Activated CD4-positive, alpha-beta T cell treated with anti-CD3 and anti-CD28 coated beads, Interleukin-2, amount 10 ng/mL, durations not matched to agents 24 days and 14 days (primary cell): Measurements from ENCODE around the gene GNAS. TPM values are rescaled to one million over a fixed set of nuclear protein-coding genes. Genes with fewer than 3 reads are reported as not detected.
A peak's percentile ranks its signal among the peaks of the same experiment; 100 is the strongest.

Source experiments
- DNase-seq: peaks from one replicate; pipeline ENCODE4 v3.0.0; 2022
- H3K27ac Mint-ChIP-seq: one replicate; pipeline ENCODE4 v1.8.0; 2022; ENCODE audit warnings: mild to moderate bottlenecking, mixed read lengths
- H3K27me3 Mint-ChIP-seq: one replicate; pipeline ENCODE4 v1.8.0; 2022; ENCODE audit warnings: mixed read lengths
- H3K36me3 Mint-ChIP-seq: one replicate; pipeline ENCODE4 v1.8.0; 2022; ENCODE audit warnings: low read depth, mild to moderate bottlenecking, mixed read lengths
- H3K4me1 Mint-ChIP-seq: one replicate; pipeline ENCODE4 v1.8.0; 2021; ENCODE audit warnings: mixed read lengths
- H3K4me3 Mint-ChIP-seq: one replicate; pipeline ENCODE4 v1.8.0; 2022; ENCODE audit warnings: mild to moderate bottlenecking, moderate library complexity, mixed read lengths
- H3K9me3 Mint-ChIP-seq: one replicate; pipeline ENCODE4 v1.8.0; 2021; ENCODE audit warnings: mixed read lengths
- intact Hi-C: fragments of 100-400 bp; cut with micrococcal nuclease; formaldehyde crosslinking; loops from one replicate; pipeline ENCODE4 v1.15.1; 2023
- total RNA-seq: library from RNA; stranded (reverse); gene quantifications from 2 replicates; pipeline ENCODE4 v1.2.3, GENCODE V29; 2022

GNAS gene
- total RNA-seq, 1 donor from 2014 or later, result 523 TPM

DNA sequence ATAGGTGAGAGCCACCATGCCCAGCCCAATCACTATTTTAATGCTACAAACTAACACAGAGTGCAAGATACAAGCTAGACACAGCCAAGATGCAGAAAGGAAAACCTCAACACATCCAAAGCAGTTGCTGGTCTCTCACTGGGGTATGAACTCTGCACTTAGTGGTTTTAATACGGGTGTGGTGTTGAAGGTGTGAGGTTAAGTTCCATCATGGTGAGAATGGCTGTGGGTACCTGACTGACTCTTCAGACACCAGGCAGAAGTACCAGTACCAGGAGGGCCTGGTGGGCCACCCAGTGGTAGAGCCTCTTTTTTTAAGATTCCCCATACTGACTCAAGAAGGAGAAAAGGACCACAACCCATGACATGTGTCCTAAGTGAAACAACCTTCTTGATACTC, 14.8 kb upstream of the GNAS start:
- Mint-ChIP-seq H3K27me3 (peaks cover 58% of the 10 kb centered on the region), H3K4me3 (no peak overlapping the region), H3K36me3 (peaks cover 4% of the 10 kb centered on the region), H3K27ac (no peak overlapping the region), H3K9me3 (no peaks in the 10 kb centered on the region), H3K4me1 (peaks cover 4% of the 10 kb centered on the region)
- intact Hi-C loops, result no loop called here
- peak; percentile 59 for DNase-seq

DNA sequence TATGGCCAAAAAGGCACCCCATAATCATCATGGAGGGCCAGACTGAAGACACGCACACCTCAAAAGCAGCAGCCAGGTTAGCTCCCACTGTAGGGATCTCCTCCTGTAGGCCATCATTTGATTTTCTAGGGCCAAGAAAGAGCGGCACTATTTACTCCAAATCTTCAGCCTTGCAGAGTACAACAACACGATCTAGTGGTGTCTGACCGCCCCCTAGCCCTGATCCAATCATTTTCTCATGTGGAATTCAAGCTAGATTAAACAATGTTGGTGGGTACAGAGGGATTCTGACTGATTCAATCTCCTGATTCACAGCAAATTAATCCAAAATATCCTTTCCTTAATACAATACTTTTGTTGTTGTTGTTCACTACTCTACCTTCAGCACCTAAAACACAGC, 14.3 kb upstream of the GNAS start:
- Mint-ChIP-seq H3K4me3 (no peak overlapping the region), H3K4me1 (peaks cover 4% of the 10 kb centered on the region), H3K27ac (no peak overlapping the region), H3K36me3 (peaks cover 4% of the 10 kb centered on the region), H3K9me3 (no peaks in the 10 kb centered on the region), H3K27me3 (peaks cover 61% of the 10 kb centered on the region)
- DNase-seq, result no peak
- intact Hi-C loops, result no loop called here

- Mint-ChIP-seq H3K27me3 (peaks cover 67% of the 10 kb centered on the region), H3K9me3 (no peaks in the 10 kb centered on the region), H3K36me3 (peaks cover 4% of the 10 kb centered on the region), H3K4me1 (peaks cover 4% of the 10 kb centered on the region), H3K27ac (no peak overlapping the region), H3K4me3 (peak overlapping the region; percentile 62)
- intact Hi-C loops, result loop anchor here (1.0 kb wide), 1 partner anchor 189 kb away; no protein-coding TSS in a partner anchor
- peak; percentile 82 for DNase-seq
Measured at GRCh38 chr20:58839474-58839874, 13.0 kb upstream of the GNAS start.

DNA sequence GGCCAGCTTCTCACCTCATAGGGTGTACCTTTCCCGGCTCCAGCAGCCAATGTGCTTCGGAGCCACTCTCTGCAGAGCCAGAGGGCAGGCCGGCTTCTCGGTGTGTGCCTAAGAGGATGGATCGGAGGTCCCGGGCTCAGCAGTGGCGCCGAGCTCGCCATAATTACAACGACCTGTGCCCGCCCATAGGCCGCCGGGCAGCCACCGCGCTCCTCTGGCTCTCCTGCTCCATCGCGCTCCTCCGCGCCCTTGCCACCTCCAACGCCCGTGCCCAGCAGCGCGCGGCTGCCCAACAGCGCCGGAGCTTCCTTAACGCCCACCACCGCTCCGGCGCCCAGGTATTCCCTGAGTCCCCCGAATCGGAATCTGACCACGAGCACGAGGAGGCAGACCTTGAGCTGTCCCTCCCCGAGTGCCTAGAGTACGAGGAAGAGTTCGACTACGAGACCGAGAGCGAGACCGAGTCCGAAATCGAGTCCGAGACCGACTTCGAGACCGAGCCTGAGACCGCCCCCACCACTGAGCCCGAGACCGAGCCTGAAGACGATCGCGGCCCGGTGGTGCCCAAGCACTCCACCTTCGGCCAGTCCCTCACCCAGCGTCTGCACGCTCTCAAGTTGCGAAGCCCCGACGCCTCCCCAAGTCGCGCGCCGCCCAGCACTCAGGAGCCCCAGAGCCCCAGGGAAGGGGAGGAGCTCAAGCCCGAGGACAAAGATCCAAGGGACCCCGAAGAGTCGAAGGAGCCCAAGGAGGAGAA, 12.3 kb upstream of the GNAS start:
- Mint-ChIP-seq H3K4me1 (peaks cover 4% of the 10 kb centered on the region), H3K27me3 (peaks cover 69% of the 10 kb centered on the region), H3K27ac (peak overlapping the region; percentile 25), H3K4me3 (peak overlapping the region; percentile 62), H3K36me3 (peaks cover 4% of the 10 kb centered on the region), H3K9me3 (no peaks in the 10 kb centered on the region)
- intact Hi-C loops, result loop anchor here (1.0 to 10.0 kb wide), 2 partner anchors 190 to 355 kb away; no protein-coding TSS in a partner anchor
- DNase-seq, result no peak

GRCh38 chr20:58840816-58841538, 11.5 kb upstream of the GNAS start:
- peak overlapping the region; percentile 69 for H3K27ac Mint-ChIP-seq
- peaks cover 71% of the 10 kb centered on the region for H3K27me3 Mint-ChIP-seq

GRCh38 chr20:58841539-58842264, 10.8 kb upstream of the GNAS start:
- H3K36me3 Mint-ChIP-seq, result peaks cover 4% of the 10 kb centered on the region
- H3K4me3 Mint-ChIP-seq, result no peak overlapping the region
- intact Hi-C loops, result loop anchor here (10.0 kb wide), 1 partner anchor 357 kb away; no protein-coding TSS in a partner anchor
- DNase-seq, result no peak
- peaks cover 4% of the 10 kb centered on the region for H3K4me1 Mint-ChIP-seq
- no peak overlapping the region for H3K27ac Mint-ChIP-seq
- H3K27me3 Mint-ChIP-seq, result peaks cover 73% of the 10 kb centered on the region
- no peaks in the 10 kb centered on the region for H3K9me3 Mint-ChIP-seq

More at GRCh38 chr20:58840816-58841538, 11.5 kb upstream of the GNAS start:
- intact Hi-C loops, result loop anchor here (10.0 kb wide), 1 partner anchor 356 kb away; no protein-coding TSS in a partner anchor
- no peak overlapping the region for H3K4me3 Mint-ChIP-seq
- H3K4me1 Mint-ChIP-seq, result peaks cover 4% of the 10 kb centered on the region
- peaks cover 4% of the 10 kb centered on the region for H3K36me3 Mint-ChIP-seq
- DNase-seq, result no peak
- no peaks in the 10 kb centered on the region for H3K9me3 Mint-ChIP-seq

DNA sequence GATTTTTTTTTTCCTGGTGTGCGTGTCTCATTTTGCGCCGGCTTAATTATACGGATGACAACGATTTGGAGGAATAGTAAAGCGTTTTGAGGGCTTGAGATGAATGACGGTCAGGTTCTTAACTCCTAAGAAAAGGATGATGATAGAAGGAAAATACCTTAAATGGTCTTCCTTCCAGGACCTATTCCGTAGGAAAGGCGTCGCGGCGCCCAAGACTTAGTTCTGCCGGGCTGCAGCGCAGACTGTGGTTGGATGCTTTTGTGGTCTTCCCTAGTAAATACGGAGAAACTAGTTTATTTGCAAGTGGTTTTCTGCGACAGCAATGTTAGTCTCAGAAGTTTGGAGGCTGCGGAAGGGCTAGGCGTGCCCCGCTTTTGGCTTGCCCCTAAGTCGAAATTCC, 10.2 kb upstream of the GNAS start:
- Mint-ChIP-seq H3K27ac (no peak overlapping the region), H3K9me3 (no peaks in the 10 kb centered on the region), H3K36me3 (peaks cover 4% of the 10 kb centered on the region), H3K4me1 (peaks cover 5% of the 10 kb centered on the region), H3K4me3 (no peak overlapping the region), H3K27me3 (peaks cover 78% of the 10 kb centered on the region)
- intact Hi-C loops, result loop anchor here (10.0 kb wide), 1 partner anchor 357 kb away; no protein-coding TSS in a partner anchor
- no peak for DNase-seq

GRCh38 chr20:58843128-58843556, 9.4 kb upstream of the GNAS start:
- Mint-ChIP-seq H3K4me3 (no peak overlapping the region), H3K27ac (no peak overlapping the region)

GRCh38 chr20:58845706-58846105, 6.8 kb upstream of the GNAS start:
- intact Hi-C loops, result loop anchor here (5.0 to 10.0 kb wide), 2 partner anchors 361 to 608 kb away; no protein-coding TSS in a partner anchor
- peaks cover 76% of the 10 kb centered on the region for H3K27me3 Mint-ChIP-seq
- no peak overlapping the region for H3K27ac Mint-ChIP-seq
- H3K4me1 Mint-ChIP-seq, result peaks cover 19% of the 10 kb centered on the region
- DNase-seq, result no peak
- H3K36me3 Mint-ChIP-seq, result peaks cover 5% of the 10 kb centered on the region
- no peak overlapping the region for H3K4me3 Mint-ChIP-seq
- H3K9me3 Mint-ChIP-seq, result peaks cover under 1% of the 10 kb centered on the region

More at GRCh38 chr20:58843128-58843556, 9.4 kb upstream of the GNAS start:
- no peak for DNase-seq
- Mint-ChIP-seq H3K27me3 (peaks cover 76% of the 10 kb centered on the region), H3K9me3 (no peaks in the 10 kb centered on the region), H3K36me3 (peaks cover 5% of the 10 kb centered on the region), H3K4me1 (peaks cover 12% of the 10 kb centered on the region)
- intact Hi-C loops, result loop anchor here (10.0 kb wide), 1 partner anchor 358 kb away; no protein-coding TSS in a partner anchor

- peaks cover 2% of the 10 kb centered on the region for H3K36me3 Mint-ChIP-seq
- peaks cover 32% of the 10 kb centered on the region for H3K4me1 Mint-ChIP-seq
- peaks cover 3% of the 10 kb centered on the region for H3K9me3 Mint-ChIP-seq
- H3K27me3 Mint-ChIP-seq, result peaks cover 75% of the 10 kb centered on the region
- DNase-seq, result no peak
- intact Hi-C loops, result loop anchor here (5.0 to 10.0 kb wide), 2 partner anchors 363 to 610 kb away; no protein-coding TSS in a partner anchor
- peak overlapping the region; percentile 27 for H3K27ac Mint-ChIP-seq
- no peak overlapping the region for H3K4me3 Mint-ChIP-seq
Measured at GRCh38 chr20:58847463-58847862, 5.1 kb upstream of the GNAS start.

DNA sequence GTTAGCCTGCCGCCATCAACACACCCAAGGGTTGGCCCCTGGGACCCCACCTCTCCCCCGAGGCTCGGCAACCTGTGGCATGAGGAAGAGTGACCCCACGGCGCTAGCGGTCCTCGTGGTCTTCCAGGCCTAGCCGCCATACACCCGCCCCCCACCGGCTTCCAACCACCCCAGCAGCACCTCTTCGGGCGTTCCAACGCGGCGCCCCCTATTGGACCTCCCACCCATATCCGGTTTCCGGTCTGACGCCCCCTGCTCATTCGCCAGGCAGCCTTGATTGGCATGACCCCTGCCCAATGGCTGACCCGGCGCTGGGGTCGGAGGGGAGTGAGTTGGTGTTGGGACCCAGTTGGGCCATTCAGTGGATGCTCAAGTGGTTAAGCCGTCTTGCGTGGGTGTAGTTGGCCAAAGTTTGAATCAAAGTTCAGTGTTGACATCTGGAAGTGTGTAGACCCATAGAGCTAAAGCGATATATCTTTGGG, 1.8 kb upstream of the GNAS start, which contains the start of gene GNAS-AS1:
TSS of gene GNAS-AS1 (minus strand) at position 210 of the 482 bp plus-strand sequence.
- Mint-ChIP-seq H3K27me3 (peaks cover 57% of the 10 kb centered on the region), H3K4me3 (peak within 1 kb of the TSS; percentile 90), H3K9me3 (peaks cover 3% of the 10 kb centered on the region), H3K4me1 (peaks cover 36% of the 10 kb centered on the region), H3K27ac (no peak within 1 kb of the TSS), H3K36me3 (peaks cover 4% of the 10 kb centered on the region)
- intact Hi-C loops, result loop anchor here (2.0 kb wide), 1 partner anchor 32 kb away; no protein-coding TSS in a partner anchor
- DNase-seq, result peak; percentile 94

- peaks cover 58% of the 10 kb centered on the region for H3K27me3 Mint-ChIP-seq
- peaks cover 36% of the 10 kb centered on the region for H3K4me1 Mint-ChIP-seq
- H3K4me3 Mint-ChIP-seq, result peak overlapping the region; percentile 90
- peaks cover 4% of the 10 kb centered on the region for H3K36me3 Mint-ChIP-seq
- peak; percentile 65 for DNase-seq
- no peak overlapping the region for H3K27ac Mint-ChIP-seq
- intact Hi-C loops, result loop anchor here (2.0 kb wide), 1 partner anchor 33 kb away; no protein-coding TSS in a partner anchor
- H3K9me3 Mint-ChIP-seq, result peaks cover 3% of the 10 kb centered on the region
Measured at GRCh38 chr20:58851221-58851968, 1.1 kb upstream of the GNAS start.
